ENCODE data around the gene LBH.

GRCh38 chr2:30253873-30254684 lies 22.7 kb downstream of the LBH start:
- TF ChIP-seq CTCF (IDR thresholded peaks at IDR 0.05; ENCODE audit: low read depth, low read length) (no peak), MAX (IDR thresholded peaks at IDR 0.05; ENCODE audit: low read depth, low read length) (no peak), POLR2A (IDR thresholded peaks at IDR 0.05; ENCODE audit: extremely low read depth, insufficient read length) (no peak)
